PFSK-1 (cell line): ENCODE results near the gene GFRA1.

Experiments
- FOXP2 ChIP-seq: optimal IDR thresholded peaks from 2 replicates; pipeline ENCODE3; 2011; ENCODE audit warnings: borderline replicate concordance, control low read depth, inconsistent platforms; ENCODE audit not compliant: insufficient read depth; ENCODE audit errors: extremely low read length, extremely low read depth
- POLR2AphosphoS5 ChIP-seq: IDR thresholded peaks from 2 replicates; pipeline ENCODE4 v1.6.1; 2012; ENCODE audit warnings: low read depth, mild to moderate bottlenecking, control low read depth, low read length, moderate library complexity
- SIN3A ChIP-seq: IDR thresholded peaks from 2 replicates; pipeline ENCODE4 v1.6.1; 2012; ENCODE audit warnings: mild to moderate bottlenecking, low read length, moderate library complexity, borderline replicate concordance; ENCODE audit not compliant: insufficient read depth
- TAF1 ChIP-seq: IDR thresholded peaks from 2 replicates; pipeline ENCODE4 v1.6.1; 2012; ENCODE audit warnings: low read length, control low read depth, borderline replicate concordance; ENCODE audit not compliant: insufficient read depth
- TF ChIP-seq, protein P1 (sequence below), 2 experiments: IDR thresholded peaks; 2 replicates each; pipeline versions ENCODE4 v1.6.1 to v1.8.0; 2011 to 2012; ENCODE audit warnings: low read depth in 2 of 2, low read length in 2 of 2, control low read depth in 1 of 2, inconsistent platforms in 1 of 2, mild to moderate bottlenecking in 1 of 2, moderate library complexity in 1 of 2; ENCODE audit not compliant: insufficient read depth in 1 of 2

DNA sequence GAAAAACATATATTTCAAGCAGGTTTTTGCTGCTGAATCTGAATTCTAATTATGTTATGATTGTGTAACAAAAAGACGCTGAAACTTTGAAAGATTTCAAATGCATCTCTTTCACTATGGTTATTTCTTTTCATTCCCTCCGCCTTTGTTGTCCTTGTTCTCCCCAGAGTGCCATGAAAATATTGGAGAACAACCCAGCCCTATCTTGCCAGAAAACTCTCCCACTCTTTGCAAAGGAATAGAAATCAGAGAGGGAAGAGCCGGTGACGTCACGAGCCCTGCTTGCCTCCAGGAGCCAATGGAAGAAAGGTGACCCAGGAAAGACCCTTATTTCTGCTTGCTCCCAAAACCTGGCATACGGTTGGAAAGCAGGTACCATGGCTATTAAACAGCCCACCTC is 3.4 kb downstream of the GFRA1 start:
- TF ChIP-seq POLR2AphosphoS5 (no peak), TAF1 (no peak), SIN3A (no peak), FOXP2 (no peak)
- TF ChIP-seq, protein P1, sequence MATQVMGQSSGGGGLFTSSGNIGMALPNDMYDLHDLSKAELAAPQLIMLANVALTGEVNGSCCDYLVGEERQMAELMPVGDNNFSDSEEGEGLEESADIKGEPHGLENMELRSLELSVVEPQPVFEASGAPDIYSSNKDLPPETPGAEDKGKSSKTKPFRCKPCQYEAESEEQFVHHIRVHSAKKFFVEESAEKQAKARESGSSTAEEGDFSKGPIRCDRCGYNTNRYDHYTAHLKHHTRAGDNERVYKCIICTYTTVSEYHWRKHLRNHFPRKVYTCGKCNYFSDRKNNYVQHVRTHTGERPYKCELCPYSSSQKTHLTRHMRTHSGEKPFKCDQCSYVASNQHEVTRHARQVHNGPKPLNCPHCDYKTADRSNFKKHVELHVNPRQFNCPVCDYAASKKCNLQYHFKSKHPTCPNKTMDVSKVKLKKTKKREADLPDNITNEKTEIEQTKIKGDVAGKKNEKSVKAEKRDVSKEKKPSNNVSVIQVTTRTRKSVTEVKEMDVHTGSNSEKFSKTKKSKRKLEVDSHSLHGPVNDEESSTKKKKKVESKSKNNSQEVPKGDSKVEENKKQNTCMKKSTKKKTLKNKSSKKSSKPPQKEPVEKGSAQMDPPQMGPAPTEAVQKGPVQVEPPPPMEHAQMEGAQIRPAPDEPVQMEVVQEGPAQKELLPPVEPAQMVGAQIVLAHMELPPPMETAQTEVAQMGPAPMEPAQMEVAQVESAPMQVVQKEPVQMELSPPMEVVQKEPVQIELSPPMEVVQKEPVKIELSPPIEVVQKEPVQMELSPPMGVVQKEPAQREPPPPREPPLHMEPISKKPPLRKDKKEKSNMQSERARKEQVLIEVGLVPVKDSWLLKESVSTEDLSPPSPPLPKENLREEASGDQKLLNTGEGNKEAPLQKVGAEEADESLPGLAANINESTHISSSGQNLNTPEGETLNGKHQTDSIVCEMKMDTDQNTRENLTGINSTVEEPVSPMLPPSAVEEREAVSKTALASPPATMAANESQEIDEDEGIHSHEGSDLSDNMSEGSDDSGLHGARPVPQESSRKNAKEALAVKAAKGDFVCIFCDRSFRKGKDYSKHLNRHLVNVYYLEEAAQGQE (IDR thresholded peaks at IDR 0.05; ENCODE audit: insufficient read depth in 1 of 2, low read depth in 2 of 2, low read length in 2 of 2) = no peak
